ENCODE data around the gene NDUFB5. TPM values are rescaled to one million over a fixed set of nuclear protein-coding genes. Genes with fewer than 3 reads are reported as not detected.
A peak's percentile ranks its signal among the peaks of the same experiment; 100 is the strongest.

Gene NDUFB5
- total RNA-seq, 2 donors from 2014 or later = 41.9 to 73.7 TPM

GRCh38 chr3:179591313-179591712, 13.3 kb upstream of the NDUFB5 start:
- Histone ChIP-seq H3K36me3 (replicated peaks in 1 of 2; ENCODE audit: insufficient read depth in 1 of 2, low read depth in 2 of 2) (peaks cover 0 to 50% of the 10 kb centered on the region in 2 donors), H3K9me3 (no peaks in the 10 kb centered on the region), H3K4me3 (no peak overlapping the region), H3K4me1 (no peaks in the 10 kb centered on the region), H3K27me3 (no peaks in the 10 kb centered on the region), H3K27ac (no peak overlapping the region)
- intact Hi-C loops (cut with DNase I) = loop anchor here (10.0 kb wide), 1 partner anchor 237 kb away; no protein-coding TSS in a partner anchor
- 90 to 96% methylated on average over 1 of the region's 1 CpG for WGBS, 2 donors
- DNase-seq (no peak), ATAC-seq (no peak)
- TF ChIP-seq CTCF (IDR thresholded peaks at IDR 0.05) = no peak
- no peak for TF ChIP-seq POLR2A (IDR thresholded peaks at IDR 0.05)

DNA sequence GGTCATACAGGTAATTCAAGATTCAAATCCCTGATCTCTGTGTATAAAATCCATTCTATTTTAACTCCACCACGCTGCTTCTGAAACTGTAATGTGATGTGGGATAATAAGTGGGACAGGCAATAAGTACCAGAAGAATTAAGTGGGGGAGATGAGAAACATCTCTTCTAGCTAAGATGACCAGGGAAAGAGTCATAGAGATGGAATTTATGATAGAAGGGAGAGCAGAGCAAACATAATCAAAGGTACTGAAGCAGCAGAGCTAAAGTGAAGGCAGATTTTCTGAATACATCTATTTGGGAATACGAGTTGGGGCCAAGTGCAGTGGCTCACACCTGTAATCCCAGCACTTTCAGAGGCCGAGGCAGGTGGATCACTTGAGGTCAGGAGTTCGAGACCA, 5.1 kb upstream of the NDUFB5 start:
- 95% methylated on average over 4 of the region's 4 CpGs for WGBS, 2 donors
- Histone ChIP-seq H3K4me3 (no peak overlapping the region), H3K27me3 (no peaks in the 10 kb centered on the region), H3K9me3 (no peaks in the 10 kb centered on the region), H3K27ac (no peak overlapping the region), H3K4me1 (peaks cover 6% of the 10 kb centered on the region), H3K36me3 (replicated peaks in 1 of 2; ENCODE audit: insufficient read depth in 1 of 2, low read depth in 2 of 2) (peaks cover 0 to 31% of the 10 kb centered on the region in 2 donors)
- no peak for ATAC-seq
- TF ChIP-seq CTCF (IDR thresholded peaks at IDR 0.05) (no peak), POLR2A (IDR thresholded peaks at IDR 0.05) (no peak)
- intact Hi-C loops (cut with DNase I) = loop anchor here (10.0 kb wide), 1 partner anchor 245 kb away; no protein-coding TSS in a partner anchor
- DNase-seq = no peak

DNA sequence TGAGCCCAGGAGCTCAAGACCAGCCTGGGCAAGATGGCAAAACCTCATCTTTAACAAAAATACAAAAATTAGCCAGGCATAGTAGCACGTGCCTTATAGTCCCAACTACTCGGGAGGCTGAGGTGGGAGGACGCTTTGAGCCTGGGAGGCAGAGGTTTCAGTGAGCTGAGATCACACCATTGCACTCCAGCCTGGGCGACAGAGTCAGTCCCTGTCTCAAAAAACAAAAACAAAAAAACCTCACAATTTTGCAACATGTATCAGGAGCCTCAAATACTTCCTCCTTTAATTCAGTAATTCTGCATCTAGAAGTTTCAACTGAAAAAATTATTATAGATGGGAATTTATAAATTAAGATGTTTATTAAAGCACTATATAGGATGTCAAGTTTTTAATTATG, 1.3 kb upstream of the NDUFB5 start:
- H3K4me1 ChIP-seq = peaks cover 20% of the 10 kb centered on the region
- peaks cover 0 to 19% of the 10 kb centered on the region in 2 donors for H3K36me3 ChIP-seq (replicated peaks in 1 of 2; ENCODE audit: insufficient read depth in 1 of 2, low read depth in 2 of 2)
- intact Hi-C loops (cut with DNase I) = no loop called here
- no peak overlapping the region for H3K27ac ChIP-seq
- DNase-seq = no peak
- WGBS, 2 donors = 64 to 68% methylated on average over 4 of the region's 4 CpGs
- no peaks in the 10 kb centered on the region for H3K9me3 ChIP-seq
- H3K27me3 ChIP-seq = no peaks in the 10 kb centered on the region
- TF ChIP-seq CTCF (IDR thresholded peaks at IDR 0.05) = no peak
- TF ChIP-seq POLR2A (IDR thresholded peaks at IDR 0.05) = no peak
- no peak for ATAC-seq
- no peak overlapping the region for H3K4me3 ChIP-seq

DNA sequence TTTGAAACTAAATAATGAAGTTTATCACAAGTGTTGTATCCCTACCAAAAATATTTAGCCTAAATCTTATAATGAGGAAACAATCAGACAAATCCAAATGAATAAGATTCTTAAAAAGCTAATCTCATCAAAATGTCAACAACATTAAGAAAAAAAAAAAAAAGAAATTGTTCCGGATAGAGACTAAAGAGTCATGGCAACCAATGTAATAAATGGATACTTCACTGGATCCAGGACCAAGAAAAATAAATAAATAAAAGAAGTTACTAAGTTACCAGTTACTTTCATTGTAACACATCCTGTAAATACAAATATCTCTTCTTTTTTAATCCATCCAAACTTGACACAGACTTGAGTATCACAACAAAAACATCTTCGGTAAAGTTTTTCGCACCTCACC, 763 bp upstream of the NDUFB5 start:
- H3K4me1 ChIP-seq = peaks cover 20% of the 10 kb centered on the region
- TF ChIP-seq POLR2A (IDR thresholded peaks at IDR 0.05) (no peak), CTCF (IDR thresholded peaks at IDR 0.05) (no peak)
- H3K9me3 ChIP-seq = no peaks in the 10 kb centered on the region
- no peaks in the 10 kb centered on the region for H3K27me3 ChIP-seq
- intact Hi-C loops (cut with DNase I) = no loop called here
- DNase-seq (no peak), ATAC-seq (no peak)
- peaks cover 0 to 16% of the 10 kb centered on the region in 2 donors for H3K36me3 ChIP-seq (replicated peaks in 1 of 2; ENCODE audit: insufficient read depth in 1 of 2, low read depth in 2 of 2)
- peak overlapping the region; percentile 74 to 92 (median 86) for H3K27ac ChIP-seq
- H3K4me3 ChIP-seq = peak overlapping the region; percentile 55 to 67
- 0% methylated on average over 3 of the region's 3 CpGs for WGBS, 2 donors

DNA sequence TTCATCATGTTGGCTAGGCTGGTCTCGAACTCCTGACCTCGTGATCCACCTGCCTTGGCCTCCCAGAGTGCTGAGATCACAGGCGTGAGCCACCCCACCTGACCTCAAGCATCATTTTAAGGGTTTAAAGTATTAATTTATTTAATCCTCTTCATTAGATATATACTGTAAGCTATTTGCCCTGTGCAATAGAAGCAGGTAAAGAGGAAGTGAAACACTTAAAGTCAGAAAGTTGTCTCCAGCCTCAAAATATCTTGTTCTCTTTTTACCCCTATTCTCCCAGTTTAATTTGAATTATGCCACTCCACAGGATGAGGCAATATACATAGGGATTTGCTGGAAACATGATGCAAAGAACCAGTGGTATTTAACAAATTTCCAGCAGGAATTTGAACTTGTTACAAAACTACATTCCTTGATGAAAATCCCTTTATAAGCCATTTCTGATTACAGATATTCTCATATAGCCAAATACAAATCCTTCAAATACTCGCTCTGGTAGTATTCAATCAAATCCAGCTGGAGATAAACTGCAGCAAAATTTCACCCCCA, 2.0 kb downstream of the NDUFB5 start:
- Histone ChIP-seq H3K9me3 (no peaks in the 10 kb centered on the region), H3K4me1 (peaks cover 20% of the 10 kb centered on the region), H3K27ac (no peak overlapping the region), H3K4me3 (no peak overlapping the region), H3K27me3 (no peaks in the 10 kb centered on the region), H3K36me3 (replicated peaks in 1 of 2; ENCODE audit: insufficient read depth in 1 of 2, low read depth in 2 of 2) (no peaks in the 10 kb centered on the region)
- DNase-seq (no peak), ATAC-seq (no peak)
- intact Hi-C loops (cut with DNase I) = no loop called here
- no peak for TF ChIP-seq POLR2A (IDR thresholded peaks at IDR 0.05)
- TF ChIP-seq CTCF (IDR thresholded peaks at IDR 0.05) = no peak
- 84 to 95% methylated on average over 4 of the region's 4 CpGs for WGBS, 2 donors
